Stimulated activated naive CD8-positive, alpha-beta T cell treated with anti-CD3 and anti-CD28 coated beads, Interleukin-15, amount 100 ng/mL, for 72 hours (primary cell): ENCODE measurements around the gene RNU7-1.

Experiments
- ATAC-seq: fragments of 150-1000 bp; cut with Tn5 transposase; 2 replicates; pipeline ENCODE4 v1.10.0; 2021; ENCODE audit warnings: mild to moderate bottlenecking, moderate library complexity
- DNase-seq, 2 donors: peaks; one replicate each; pipeline ENCODE4 v3.0.0; 2021 to 2022
- H3K27ac Mint-ChIP-seq, 2 donors: one replicate each; pipeline ENCODE4 v1.8.0; 2022; ENCODE audit warnings: mild to moderate bottlenecking in 2 of 2, mixed read lengths in 2 of 2, moderate library complexity in 2 of 2
- H3K27me3 Mint-ChIP-seq: one replicate; pipeline ENCODE4 v1.8.0; 2022; ENCODE audit warnings: mixed read lengths
- H3K4me1 Mint-ChIP-seq: one replicate; pipeline ENCODE4 v1.8.0; 2022; ENCODE audit warnings: mild to moderate bottlenecking, mixed read lengths
- H3K4me3 Mint-ChIP-seq, 2 donors: one replicate each; pipeline ENCODE4 v1.8.0; 2022; ENCODE audit warnings: mild to moderate bottlenecking in 2 of 2, mixed read lengths in 2 of 2, moderate library complexity in 1 of 2
- H3K9me3 Mint-ChIP-seq, 2 donors: one replicate each; pipeline ENCODE4 v1.8.0; 2022; ENCODE audit warnings: mixed read lengths in 2 of 2

RNU7-1 gene

DNA sequence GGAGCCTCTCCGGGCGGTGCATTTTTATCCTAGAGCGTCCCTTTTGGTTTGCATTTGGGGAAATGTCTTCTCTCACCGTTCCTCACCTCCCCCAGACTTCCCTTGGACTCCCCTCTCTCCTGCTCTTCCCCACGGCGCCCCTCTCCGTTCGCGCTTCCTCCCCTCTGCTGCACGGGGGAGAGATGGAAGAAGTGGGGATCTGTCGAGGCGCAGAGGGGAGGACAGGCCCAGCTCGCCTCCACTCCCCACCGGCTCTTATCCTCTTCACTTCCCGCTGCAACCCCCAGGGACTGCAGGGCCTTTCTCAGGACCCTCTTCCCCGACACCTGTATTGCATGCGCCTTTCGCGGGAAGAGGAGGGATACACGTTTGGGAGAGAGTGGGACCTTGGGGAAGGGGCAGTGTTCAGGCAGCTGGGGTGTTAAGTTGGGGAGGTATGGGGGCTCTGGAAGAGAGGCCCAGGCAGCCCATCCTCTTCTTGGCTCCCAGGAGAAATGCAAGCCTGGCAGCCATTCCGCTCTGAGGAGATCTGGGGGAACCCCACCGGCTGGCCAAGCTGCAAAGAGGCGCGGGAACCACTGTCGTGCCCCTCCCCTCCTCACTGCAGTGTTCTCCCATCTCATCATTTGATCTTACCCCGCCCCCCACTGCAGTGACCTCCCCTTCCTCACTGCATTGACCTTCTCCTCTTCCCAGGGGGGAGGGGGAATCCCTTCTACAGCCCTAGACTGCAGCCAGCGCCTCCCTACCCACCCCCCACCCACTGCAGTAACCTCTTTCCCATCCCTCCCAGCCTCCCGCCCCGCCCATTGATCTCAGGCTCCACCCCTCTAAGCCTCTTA is 28.4 kb upstream of the RNU7-1 start:
- peak overlapping the region; percentile 94 to 96 for H3K27ac Mint-ChIP-seq
- H3K27me3 Mint-ChIP-seq: no peaks in the 10 kb centered on the region
- H3K4me1 Mint-ChIP-seq: peaks cover 55% of the 10 kb centered on the region
- no peak for DNase-seq
- peak overlapping the region; percentile 94 to 97 for H3K4me3 Mint-ChIP-seq
- H3K9me3 Mint-ChIP-seq: no peaks in the 10 kb centered on the region
- ATAC-seq: peak; percentile 10

DNA sequence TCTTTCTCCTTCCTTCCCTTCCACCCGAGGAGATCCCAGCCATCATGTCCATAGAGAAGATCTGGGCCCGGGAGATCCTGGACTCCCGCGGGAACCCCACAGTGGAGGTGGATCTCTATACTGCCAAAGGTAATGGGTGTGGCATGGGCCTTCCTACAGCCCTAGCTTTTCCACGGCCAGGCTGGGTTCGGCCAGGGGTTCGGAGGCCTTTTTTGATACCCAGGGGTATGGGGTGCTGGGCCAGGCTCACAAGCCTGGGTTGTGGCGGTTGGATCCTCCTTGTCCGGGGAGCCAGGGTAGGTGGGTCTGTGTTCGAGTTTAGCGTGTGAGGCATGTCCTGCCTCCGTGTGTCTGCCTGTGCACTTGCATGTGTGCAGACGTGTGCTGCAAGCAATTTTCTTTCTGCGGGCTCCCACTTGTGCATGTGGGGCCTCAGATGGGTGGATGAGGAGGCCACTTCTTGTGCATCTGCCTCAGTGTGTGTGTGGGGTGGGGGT is 27.8 kb upstream of the RNU7-1 start:
- Mint-ChIP-seq H3K4me1 (peaks cover 55% of the 10 kb centered on the region), H3K4me3 (peak overlapping the region; percentile 94 to 97), H3K9me3 (no peaks in the 10 kb centered on the region), H3K27ac (peak overlapping the region in 1 of 2 donors; percentile 61), H3K27me3 (no peaks in the 10 kb centered on the region)
- no peak for ATAC-seq
- no peak for DNase-seq

DNA sequence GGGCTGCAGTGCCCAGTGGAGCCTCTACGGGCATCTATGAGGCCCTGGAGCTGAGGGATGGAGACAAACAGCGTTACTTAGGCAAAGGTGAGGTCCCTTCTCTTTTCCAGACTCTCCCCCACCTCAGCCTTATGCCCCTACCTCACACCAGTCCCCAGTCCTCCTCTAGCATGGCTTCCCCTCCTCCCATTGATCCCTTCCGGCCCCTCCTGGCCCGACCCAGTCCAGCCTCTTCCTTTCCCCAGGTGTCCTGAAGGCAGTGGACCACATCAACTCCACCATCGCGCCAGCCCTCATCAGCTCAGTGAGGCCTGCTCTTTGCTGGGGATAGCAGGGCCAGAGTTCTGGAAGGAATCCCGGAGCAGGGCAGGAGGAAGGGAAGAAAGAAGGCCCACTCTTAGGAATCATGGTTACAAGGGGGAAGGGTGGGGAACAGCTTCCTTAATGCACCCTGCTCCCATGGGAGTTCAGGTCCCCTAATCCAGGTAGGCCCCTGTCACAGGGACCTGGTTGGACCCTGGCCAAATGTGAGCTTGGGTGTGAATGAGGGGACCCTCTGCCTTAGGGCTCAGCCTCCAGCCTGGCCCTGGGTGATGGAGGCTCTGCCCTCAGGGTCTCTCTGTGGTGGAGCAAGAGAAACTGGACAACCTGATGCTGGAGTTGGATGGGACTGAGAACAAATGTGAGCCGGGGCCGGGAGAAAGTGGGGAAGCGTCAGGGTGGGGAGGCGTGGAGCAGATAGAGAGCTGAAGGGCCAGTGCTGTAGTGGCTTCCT is 27.0 kb upstream of the RNU7-1 start:
- Mint-ChIP-seq H3K9me3 (no peaks in the 10 kb centered on the region), H3K27ac (peak overlapping the region; percentile 21 to 43), H3K4me3 (peak overlapping the region in 1 of 2 donors; percentile 97), H3K27me3 (no peaks in the 10 kb centered on the region), H3K4me1 (peaks cover 58% of the 10 kb centered on the region)
- DNase-seq (no peak), ATAC-seq (no peak)

DNA sequence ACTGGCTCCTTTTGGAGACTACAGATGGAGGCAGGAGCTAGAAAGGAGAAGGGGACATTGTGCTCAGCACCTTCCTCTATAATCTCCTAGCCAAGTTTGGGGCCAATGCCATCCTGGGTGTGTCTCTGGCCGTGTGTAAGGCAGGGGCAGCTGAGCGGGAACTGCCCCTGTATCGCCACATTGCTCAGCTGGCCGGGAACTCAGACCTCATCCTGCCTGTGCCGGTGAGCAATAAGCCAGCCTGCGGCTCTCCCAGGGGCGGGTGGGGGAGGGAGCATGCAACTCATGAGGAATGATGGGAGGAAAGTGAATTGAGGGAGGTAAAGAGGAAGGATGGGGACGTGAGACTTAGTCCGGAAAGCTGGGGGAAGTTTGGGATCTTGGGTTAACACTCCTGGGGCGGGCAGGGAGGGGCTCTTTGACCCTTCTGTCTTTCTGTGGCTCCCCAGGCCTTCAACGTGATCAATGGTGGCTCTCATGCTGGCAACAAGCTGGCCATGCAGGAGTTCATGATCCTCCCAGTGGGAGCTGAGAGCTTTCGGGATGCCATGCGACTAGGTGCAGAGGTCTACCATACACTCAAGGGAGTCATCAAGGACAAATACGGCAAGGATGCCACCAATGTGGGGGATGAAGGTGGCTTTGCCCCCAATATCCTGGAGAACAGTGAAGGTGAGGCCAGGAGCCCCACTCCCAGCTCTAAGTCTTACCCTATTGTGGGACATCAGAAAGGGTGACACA is 26.0 kb upstream of the RNU7-1 start:
- no peak for DNase-seq
- Mint-ChIP-seq H3K4me1 (peaks cover 65% of the 10 kb centered on the region), H3K4me3 (no peak overlapping the region), H3K27me3 (no peaks in the 10 kb centered on the region), H3K9me3 (no peaks in the 10 kb centered on the region), H3K27ac (no peak overlapping the region)
- no peak for ATAC-seq

DNA sequence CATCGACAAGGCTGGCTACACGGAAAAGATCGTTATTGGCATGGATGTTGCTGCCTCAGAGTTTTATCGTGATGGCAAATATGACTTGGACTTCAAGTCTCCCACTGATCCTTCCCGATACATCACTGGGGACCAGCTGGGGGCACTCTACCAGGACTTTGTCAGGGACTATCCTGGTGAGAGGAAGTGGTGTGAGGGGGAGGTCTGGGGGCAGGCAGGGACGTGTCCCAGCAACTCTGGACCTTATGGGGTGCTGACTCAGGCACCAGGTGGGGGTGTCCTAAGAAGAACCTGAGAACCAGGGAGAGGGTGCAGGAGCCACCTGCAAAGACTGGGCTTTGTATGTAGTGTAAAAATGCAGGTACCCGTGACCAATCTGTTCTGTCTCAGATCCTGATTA is 24.0 kb upstream of the RNU7-1 start:
- Mint-ChIP-seq H3K27ac (peak overlapping the region; percentile 4 to 89), H3K4me1 (peaks cover 69% of the 10 kb centered on the region), H3K4me3 (no peak overlapping the region), H3K27me3 (no peaks in the 10 kb centered on the region), H3K9me3 (no peaks in the 10 kb centered on the region)
- DNase-seq (no peak), ATAC-seq (no peak)

DNA sequence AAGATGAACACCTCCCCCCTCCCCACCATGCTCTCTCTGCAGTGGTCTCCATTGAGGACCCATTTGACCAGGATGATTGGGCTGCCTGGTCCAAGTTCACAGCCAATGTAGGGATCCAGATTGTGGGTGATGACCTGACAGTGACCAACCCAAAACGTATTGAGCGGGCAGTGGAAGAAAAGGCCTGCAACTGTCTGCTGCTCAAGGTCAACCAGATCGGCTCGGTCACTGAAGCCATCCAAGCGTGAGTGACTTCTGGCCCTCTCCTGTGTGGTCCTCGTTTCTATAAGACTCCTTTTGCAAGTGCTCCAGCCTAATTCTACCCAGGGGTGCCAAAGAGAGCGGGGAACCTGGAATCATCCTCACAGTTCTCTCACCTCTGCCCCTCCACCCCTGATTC is 22.1 kb upstream of the RNU7-1 start:
- no peak overlapping the region for H3K4me3 Mint-ChIP-seq
- DNase-seq (no peak), ATAC-seq (no peak)
- no peaks in the 10 kb centered on the region for H3K9me3 Mint-ChIP-seq
- H3K4me1 Mint-ChIP-seq: peaks cover 67% of the 10 kb centered on the region
- peak overlapping the region in 1 of 2 donors; percentile 21 for H3K27ac Mint-ChIP-seq
- no peaks in the 10 kb centered on the region for H3K27me3 Mint-ChIP-seq

DNA sequence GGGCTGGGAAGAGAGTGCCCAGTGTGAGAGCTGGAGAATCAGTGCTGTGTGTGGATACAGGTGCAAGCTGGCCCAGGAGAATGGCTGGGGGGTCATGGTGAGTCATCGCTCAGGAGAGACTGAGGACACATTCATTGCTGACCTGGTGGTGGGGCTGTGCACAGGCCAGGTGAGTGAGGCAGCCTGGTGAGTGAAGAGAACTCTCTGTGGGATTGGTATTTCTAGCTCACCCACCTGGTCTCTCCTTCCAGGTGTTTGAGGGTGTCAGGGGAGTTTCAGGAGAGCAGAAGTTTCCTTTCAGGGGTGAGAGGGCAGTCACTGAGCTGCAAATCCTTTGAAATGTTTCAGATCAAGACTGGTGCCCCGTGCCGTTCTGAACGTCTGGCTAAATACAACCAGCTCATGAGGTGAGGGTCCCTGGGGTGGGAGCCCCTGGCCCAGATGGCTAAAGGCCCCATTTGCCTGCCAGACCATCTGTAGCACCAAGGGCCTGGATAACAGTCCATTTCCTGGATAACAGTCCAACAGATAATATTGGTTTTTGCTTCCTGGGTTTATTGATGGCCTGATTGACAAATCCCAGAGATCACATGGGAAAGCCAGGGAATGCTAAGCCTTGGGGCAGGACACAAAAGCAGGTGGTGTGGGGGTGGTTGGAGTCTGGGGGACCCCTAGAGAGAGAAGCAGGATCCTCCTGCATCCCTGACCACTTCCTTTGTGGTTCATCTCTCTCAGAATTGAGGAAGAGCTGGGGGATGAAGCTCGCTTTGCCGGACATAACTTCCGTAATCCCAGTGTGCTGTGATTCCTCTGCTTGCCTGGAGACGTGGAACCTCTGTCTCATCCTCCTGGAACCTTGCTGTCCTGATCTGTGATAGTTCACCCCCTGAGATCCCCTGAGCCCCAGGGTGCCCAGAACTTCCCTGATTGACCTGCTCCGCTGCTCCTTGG is 21.3 kb upstream of the RNU7-1 start:
- peaks cover 67% of the 10 kb centered on the region for H3K4me1 Mint-ChIP-seq
- ATAC-seq: no peak
- no peak overlapping the region for H3K4me3 Mint-ChIP-seq

DNA sequence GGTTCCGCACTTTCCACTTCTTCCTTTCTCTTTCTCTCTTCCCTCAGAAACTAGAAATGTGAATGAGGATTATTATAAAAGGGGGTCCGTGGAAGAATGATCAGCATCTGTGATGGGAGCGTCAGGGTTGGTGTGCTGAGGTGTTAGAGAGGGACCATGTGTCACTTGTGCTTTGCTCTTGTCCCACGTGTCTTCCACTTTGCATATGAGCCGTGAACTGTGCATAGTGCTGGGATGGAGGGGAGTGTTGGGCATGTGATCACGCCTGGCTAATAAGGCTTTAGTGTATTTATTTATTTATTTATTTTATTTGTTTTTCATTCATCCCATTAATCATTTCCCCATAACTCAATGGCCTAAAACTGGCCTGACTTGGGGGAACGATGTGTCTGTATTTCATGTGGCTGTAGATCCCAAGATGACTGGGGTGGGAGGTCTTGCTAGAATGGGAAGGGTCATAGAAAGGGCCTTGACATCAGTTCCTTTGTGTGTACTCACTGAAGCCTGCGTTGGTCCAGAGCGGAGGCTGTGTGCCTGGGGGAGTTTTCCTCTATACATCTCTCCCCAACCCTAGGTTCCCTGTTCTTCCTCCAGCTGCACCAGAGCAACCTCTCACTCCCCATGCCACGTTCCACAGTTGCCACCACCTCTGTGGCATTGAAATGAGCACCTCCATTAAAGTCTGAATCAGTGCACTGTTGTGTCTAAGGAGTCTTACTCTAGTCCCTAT is 20.4 kb upstream of the RNU7-1 start:
- Mint-ChIP-seq H3K4me3 (no peak overlapping the region), H3K4me1 (peaks cover 66% of the 10 kb centered on the region), H3K27me3 (no peaks in the 10 kb centered on the region)

More for the DNA sequence above, 21.3 kb upstream of the RNU7-1 start:
- H3K27ac Mint-ChIP-seq: peak overlapping the region; percentile 23 to 78
- DNase-seq: no peak
- H3K27me3 Mint-ChIP-seq: no peaks in the 10 kb centered on the region
- H3K9me3 Mint-ChIP-seq: no peaks in the 10 kb centered on the region

DNA sequence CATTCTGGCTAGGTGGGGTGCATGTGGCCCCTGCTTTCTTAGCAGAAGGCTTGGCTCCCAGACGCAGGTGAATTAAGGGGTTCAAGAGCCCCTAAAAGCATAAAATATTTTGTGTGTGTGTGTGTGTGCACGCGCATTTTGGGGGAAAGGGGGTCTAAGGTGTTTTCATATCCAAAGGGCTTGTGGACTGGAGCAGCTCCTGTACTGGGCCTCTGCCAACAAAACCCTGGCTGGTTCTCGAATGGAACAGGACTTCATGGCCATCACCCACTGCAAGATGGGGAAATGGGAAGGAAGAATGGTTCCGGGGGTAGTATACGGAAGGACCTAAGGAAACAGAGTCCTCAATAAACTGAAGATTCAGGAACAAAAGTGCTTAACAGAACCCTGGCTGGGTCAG is 19.8 kb upstream of the RNU7-1 start:
- H3K4me3 Mint-ChIP-seq: no peak overlapping the region
- DNase-seq: no peak
- peaks cover 72% of the 10 kb centered on the region for H3K4me1 Mint-ChIP-seq
- no peaks in the 10 kb centered on the region for H3K27me3 Mint-ChIP-seq
- no peaks in the 10 kb centered on the region for H3K9me3 Mint-ChIP-seq
- no peak overlapping the region for H3K27ac Mint-ChIP-seq
- ATAC-seq: no peak

More for the DNA sequence above, 20.4 kb upstream of the RNU7-1 start:
- DNase-seq (no peak), ATAC-seq (no peak)
- peak overlapping the region in 1 of 2 donors; percentile 5 for H3K27ac Mint-ChIP-seq
- H3K9me3 Mint-ChIP-seq: no peaks in the 10 kb centered on the region

DNA sequence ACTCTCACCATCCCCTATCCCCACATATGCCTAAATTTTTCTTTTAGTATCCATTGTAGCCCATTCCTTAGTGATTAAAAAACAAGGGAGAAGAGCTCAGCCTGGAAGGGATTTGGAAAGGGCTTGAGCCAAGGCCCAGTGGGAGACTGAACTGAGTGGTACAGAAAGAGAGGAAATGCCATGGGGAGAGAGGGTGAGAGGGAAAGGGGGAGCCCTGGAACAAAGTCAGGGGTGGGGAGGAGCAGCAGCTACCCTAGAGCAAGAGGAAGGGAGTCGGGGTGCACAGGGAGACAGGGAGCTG is 18.4 kb upstream of the RNU7-1 start:
- H3K9me3 Mint-ChIP-seq: no peaks in the 10 kb centered on the region
- H3K4me1 Mint-ChIP-seq: peaks cover 74% of the 10 kb centered on the region
- ATAC-seq (no peak), DNase-seq (no peak)
- H3K27ac Mint-ChIP-seq: no peak overlapping the region
- H3K4me3 Mint-ChIP-seq: peak overlapping the region in 1 of 2 donors; percentile 52
- no peaks in the 10 kb centered on the region for H3K27me3 Mint-ChIP-seq

DNA sequence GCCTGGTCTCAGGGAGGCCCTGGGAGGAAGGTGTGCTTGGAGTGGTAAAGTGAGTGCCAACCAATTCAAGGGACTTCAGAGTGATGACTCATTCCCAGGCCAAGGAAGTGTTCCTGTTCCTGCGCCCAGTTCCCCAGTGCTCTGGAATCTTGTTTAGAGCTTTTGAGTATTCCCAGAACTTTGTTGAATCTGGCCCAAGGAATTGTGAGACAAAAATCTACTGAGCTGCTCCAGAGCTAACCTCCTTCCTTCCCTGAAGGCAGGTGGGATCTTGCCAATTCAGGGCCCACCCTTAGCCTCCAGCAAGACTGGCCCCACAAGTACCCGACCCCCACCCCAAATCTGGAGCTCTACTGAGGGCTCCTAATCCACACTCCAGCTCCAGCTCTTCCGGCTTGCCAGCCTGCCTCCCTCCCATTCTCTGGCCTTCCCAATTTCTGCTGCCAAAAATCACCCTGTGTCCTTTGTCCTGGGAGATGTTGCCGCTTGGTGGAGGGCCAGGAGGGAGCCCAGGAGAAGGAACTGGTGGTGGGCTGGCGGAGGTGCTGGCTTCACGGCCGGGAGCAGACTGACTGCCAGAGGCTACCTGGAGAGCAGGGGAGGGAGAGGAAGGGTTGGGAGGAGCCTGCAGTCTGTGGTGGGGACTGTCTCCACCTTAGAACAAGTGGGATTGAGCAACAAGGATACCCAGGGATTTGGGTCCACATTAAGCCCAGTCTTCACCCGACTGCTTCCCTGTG is 17.9 kb upstream of the RNU7-1 start:
- Mint-ChIP-seq H3K4me3 (peak overlapping the region in 1 of 2 donors; percentile 91), H3K4me1 (peaks cover 78% of the 10 kb centered on the region)

DNA sequence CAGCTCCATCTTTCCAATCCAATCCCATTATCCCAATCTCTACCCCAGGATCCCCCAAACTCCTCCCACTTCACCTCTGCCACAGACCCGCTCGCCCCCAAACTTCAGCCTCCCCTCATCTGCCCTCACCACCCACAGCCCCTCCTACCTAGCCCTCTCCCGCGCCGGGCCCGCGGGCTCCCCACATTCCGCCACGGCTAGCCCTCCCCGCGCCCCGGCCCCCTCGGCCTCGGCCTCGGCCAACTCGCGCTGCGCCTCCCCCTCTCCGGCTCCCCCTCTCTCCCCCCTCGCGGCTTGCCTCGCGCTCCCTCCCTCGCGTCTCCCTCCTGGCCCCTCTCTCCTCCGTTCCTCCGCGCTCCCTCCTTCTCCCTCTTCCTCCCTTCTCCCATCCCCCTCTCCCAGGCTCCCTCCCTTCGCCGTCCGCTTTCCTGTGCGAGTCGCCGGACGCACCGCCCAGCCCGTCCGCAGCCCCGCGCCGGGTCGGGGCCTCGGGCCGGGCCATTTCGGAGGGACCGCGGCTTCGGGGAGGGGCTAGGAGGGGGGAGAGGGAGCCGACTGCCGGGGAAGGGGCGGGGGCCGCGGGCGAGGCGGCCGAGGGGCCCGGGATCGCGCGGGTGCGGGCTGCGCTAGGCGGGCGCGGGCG is 16.1 kb upstream of the RNU7-1 start, which contains the start of gene ATN1:
Gene ATN1 (plus strand): TSS at position 581 of the 643 bp plus-strand sequence. CDS start 6,043 bp downstream, outside the sequence.
- H3K4me1 Mint-ChIP-seq: peaks cover 82% of the 10 kb centered on the region

More for the DNA sequence above, 17.9 kb upstream of the RNU7-1 start:
- DNase-seq (peak in 1 of 2 donors; percentile 10), ATAC-seq (no peak)
- Mint-ChIP-seq H3K27me3 (no peaks in the 10 kb centered on the region), H3K9me3 (no peaks in the 10 kb centered on the region), H3K27ac (no peak overlapping the region)

More for the DNA sequence above, 16.1 kb upstream of the RNU7-1 start, which contains the start of gene ATN1:
- Mint-ChIP-seq H3K4me3 (peak within 1 kb of the TSS; percentile 95 to 97), H3K9me3 (no peaks in the 10 kb centered on the region), H3K27me3 (no peaks in the 10 kb centered on the region), H3K27ac (peak within 1 kb of the TSS; percentile 96 to 98)
- peak; percentile 56 for ATAC-seq
- peak in 1 of 2 donors; percentile 50 for DNase-seq
